OCI-LY1 (cell line): ENCODE results near the gene NGFR.

Experiments
- H2AFZ ChIP-seq: fragments of 200-600 bp; sonication (generic), shearing (Covaris generic); 2 replicates; pipeline ENCODE4 v1.6.0; 2014; ENCODE audit warnings: antibody characterized with exemption, mild to moderate bottlenecking, low read length
- H3F3A ChIP-seq: fragments of 200-600 bp; sonication (generic), shearing (Covaris generic); 2 replicates; pipeline ENCODE4 v1.6.0; 2014; ENCODE audit warnings: mild to moderate bottlenecking, antibody characterized with exemption, low read length, moderate library complexity; ENCODE audit not compliant: insufficient read depth
- H3K27ac ChIP-seq: fragments of 200-600 bp; sonication (generic); 2 replicates; pipeline ENCODE4 v1.5.1; 2014; ENCODE audit warnings: low read length, mixed run types, mild to moderate bottlenecking, low read depth; ENCODE audit not compliant: poor library complexity, severe bottlenecking
- H3K27me3 ChIP-seq: fragments of 200-600 bp; sonication (generic); 2 replicates; pipeline ENCODE4 v1.6.0; 2014; ENCODE audit warnings: antibody characterized with exemption, mild to moderate bottlenecking, low read length, moderate library complexity; ENCODE audit not compliant: insufficient read depth
- H3K36me3 ChIP-seq: fragments of 200-600 bp; sonication (generic); 2 replicates; pipeline ENCODE4 v1.6.1; 2014; ENCODE audit warnings: mild to moderate bottlenecking, antibody characterized with exemption, low read length, moderate library complexity, mixed read lengths; ENCODE audit not compliant: insufficient read depth
- H3K4me1 ChIP-seq: fragments of 200-600 bp; sonication (generic); 2 replicates; pipeline ENCODE4 v1.5.1; 2014; ENCODE audit warnings: mild to moderate bottlenecking, low read length, moderate library complexity; ENCODE audit not compliant: insufficient read depth, severe bottlenecking
- H3K4me2 ChIP-seq: fragments of 200-600 bp; sonication (generic), shearing (Covaris generic); 2 replicates; pipeline ENCODE4 v1.6.1; 2014; ENCODE audit warnings: low read length
- H3K4me3 ChIP-seq: fragments of 200-600 bp; sonication (generic); 2 replicates; pipeline ENCODE4 v1.5.1; 2014; ENCODE audit warnings: low read length, low read depth, mild to moderate bottlenecking, mixed read lengths; ENCODE audit not compliant: poor library complexity, severe bottlenecking
- H3K79me2 ChIP-seq: fragments of 200-600 bp; shearing (Covaris generic); 2 replicates; pipeline ENCODE4 v1.6.1; 2016; ENCODE audit warnings: mixed run types, low read length, mixed read lengths; ENCODE audit not compliant: insufficient read depth
- H3K9ac ChIP-seq: fragments of 200-600 bp; sonication (generic), shearing (Covaris generic); 2 replicates; pipeline ENCODE4 v1.6.1; 2014; ENCODE audit warnings: mild to moderate bottlenecking, low read length, mixed read lengths
- H3K9me2 ChIP-seq: fragments of 200-600 bp; sonication (generic), shearing (Covaris generic); 2 replicates; pipeline ENCODE4 v1.6.1; 2014; ENCODE audit warnings: low read depth, mild to moderate bottlenecking, low read length, mixed read lengths
- H3K9me3 ChIP-seq: fragments of 200-600 bp; shearing (Covaris generic); 2 replicates; pipeline ENCODE4 v1.6.1; 2014; ENCODE audit warnings: low read length, mixed read lengths
- H4K20me1 ChIP-seq: fragments of 200-600 bp; sonication (generic), shearing (Covaris generic); 2 replicates; pipeline ENCODE4 v1.6.0; 2016; ENCODE audit warnings: mild to moderate bottlenecking, low read length; ENCODE audit not compliant: insufficient read depth
- EZH2 ChIP-seq: fragments of 200-600 bp; sonication (generic), shearing (Covaris generic); IDR thresholded peaks from 2 replicates; pipeline ENCODE4 v1.8.0; 2017; ENCODE audit warnings: borderline replicate concordance, mixed run types, mild to moderate bottlenecking, antibody characterized with exemption, low read length, moderate library complexity, mixed read lengths
- TF ChIP-seq, protein P1 (sequence below): fragments of 200-600 bp; sonication (generic), shearing (Covaris generic); IDR thresholded peaks from 2 replicates; pipeline ENCODE4 v1.5.1; 2017; ENCODE audit warnings: mild to moderate bottlenecking, antibody characterized with exemption, low read length, moderate library complexity, mixed read lengths

The NGFR gene

DNA sequence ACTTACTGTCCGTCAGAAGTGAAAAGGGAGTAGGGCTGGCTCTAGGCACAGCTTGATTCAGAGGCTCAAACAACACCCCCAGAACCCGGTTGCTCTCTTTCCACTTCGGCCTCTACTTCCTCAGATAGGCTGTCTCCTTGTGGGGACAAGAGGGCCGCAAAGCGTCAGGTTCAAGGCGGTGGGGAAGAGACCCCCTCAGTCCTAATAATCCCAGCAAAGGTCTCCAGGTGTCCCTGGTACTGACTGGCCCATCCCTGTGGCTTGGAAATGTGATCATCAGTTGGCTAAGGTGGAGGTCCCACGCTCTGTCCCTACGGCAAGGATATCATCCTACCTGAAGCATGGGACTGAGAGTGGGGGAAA, 26.0 kb downstream of the NGFR start:
- H3K4me1 ChIP-seq: peaks cover 8% of the 10 kb centered on the region
- H2AFZ ChIP-seq: no peak overlapping the region
- H3K4me3 ChIP-seq: no peak overlapping the region
- H3K4me2 ChIP-seq: no peak overlapping the region
- no peaks in the 10 kb centered on the region for H3K79me2 ChIP-seq
- H3K9me3 ChIP-seq: no peaks in the 10 kb centered on the region
- H3K27me3 ChIP-seq: 0 out of 2 replicates have a peak, but pooled peaks cover 4% of the 10 kb centered on the region
- no peak for TF ChIP-seq EZH2
- TF ChIP-seq, protein P1, sequence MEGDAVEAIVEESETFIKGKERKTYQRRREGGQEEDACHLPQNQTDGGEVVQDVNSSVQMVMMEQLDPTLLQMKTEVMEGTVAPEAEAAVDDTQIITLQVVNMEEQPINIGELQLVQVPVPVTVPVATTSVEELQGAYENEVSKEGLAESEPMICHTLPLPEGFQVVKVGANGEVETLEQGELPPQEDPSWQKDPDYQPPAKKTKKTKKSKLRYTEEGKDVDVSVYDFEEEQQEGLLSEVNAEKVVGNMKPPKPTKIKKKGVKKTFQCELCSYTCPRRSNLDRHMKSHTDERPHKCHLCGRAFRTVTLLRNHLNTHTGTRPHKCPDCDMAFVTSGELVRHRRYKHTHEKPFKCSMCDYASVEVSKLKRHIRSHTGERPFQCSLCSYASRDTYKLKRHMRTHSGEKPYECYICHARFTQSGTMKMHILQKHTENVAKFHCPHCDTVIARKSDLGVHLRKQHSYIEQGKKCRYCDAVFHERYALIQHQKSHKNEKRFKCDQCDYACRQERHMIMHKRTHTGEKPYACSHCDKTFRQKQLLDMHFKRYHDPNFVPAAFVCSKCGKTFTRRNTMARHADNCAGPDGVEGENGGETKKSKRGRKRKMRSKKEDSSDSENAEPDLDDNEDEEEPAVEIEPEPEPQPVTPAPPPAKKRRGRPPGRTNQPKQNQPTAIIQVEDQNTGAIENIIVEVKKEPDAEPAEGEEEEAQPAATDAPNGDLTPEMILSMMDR: no peak
- no peak overlapping the region for H3K9ac ChIP-seq
- H3K36me3 ChIP-seq: no peaks in the 10 kb centered on the region
- no peaks in the 10 kb centered on the region for H3F3A ChIP-seq
- H4K20me1 ChIP-seq: no peaks in the 10 kb centered on the region
- no peaks in the 10 kb centered on the region for H3K9me2 ChIP-seq
- no peak overlapping the region for H3K27ac ChIP-seq

DNA sequence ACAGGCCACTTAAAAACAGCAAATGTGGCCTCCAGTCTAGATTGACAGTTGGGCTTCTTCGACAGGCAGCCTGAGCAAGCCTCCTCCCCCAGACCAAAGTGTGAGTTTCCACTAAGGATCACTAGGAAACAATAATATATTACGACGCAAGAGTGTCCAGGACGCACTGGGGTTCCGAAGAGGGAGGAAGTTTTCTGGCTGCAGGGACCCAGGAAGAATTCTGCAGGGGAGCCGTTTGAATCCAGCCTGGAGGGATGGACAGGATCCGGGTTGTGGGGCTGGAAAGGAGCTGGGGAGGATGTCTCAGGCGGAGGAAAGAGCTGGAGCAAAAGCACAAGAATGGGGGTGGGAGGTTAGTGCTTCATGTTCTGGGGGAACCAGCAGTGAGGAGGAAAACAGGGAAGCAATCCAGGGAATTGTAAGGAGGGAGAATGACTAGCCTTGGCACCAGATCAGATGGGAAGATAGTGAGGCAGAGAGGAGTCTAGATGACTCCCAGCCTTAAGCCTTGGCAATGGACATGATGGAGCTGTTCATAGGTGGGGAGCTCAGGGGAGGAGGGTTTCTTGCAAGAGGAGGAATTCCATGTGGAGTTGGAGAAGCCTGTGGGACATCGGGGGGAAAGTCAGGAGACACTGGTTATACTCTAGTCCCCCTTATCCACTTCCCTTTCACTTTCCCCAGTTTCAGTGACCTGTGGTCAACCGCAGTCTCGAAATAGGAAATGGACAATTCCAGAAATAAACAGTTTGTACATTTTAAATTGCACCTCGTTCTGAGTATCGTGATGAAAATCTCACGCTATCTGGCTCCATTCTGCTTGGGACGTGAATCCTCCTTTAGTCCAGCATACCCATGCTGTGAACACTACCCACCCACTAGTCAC, 26.6 kb downstream of the NGFR start:
- no peak overlapping the region for H3K27ac ChIP-seq
- H3K4me3 ChIP-seq: no peak overlapping the region

DNA sequence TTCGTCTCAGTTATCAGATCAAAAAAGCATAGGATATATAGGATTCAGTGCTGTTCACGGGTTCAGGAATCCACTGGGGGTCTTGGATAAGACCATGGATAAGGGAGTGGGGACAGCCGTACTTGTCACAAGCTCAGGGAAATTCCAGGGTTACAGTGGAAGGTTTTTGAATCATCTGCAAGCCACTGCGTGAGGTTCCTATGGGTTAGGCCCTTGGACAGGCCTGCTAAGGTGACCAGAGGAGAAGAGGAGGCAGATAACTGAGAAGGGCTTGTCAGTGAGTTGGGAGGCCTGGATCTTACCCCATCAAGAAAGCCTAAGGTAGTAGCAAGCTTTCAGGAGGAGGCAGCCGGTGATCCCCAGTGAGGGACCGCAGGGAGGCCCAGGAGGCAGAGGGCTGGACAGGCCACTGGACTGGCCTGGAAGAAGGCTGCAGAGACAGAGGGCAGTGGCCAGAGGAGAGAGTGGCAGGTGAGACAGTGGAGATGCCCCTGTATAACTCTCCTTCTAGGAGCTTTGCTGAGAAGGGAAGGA, 27.3 kb downstream of the NGFR start:
- TF ChIP-seq, protein P1: no peak
- TF ChIP-seq EZH2: no peak
- no peak overlapping the region for H3K27ac ChIP-seq
- no peaks in the 10 kb centered on the region for H3K79me2 ChIP-seq
- H3K4me3 ChIP-seq: no peak overlapping the region
- H3K4me1 ChIP-seq: peaks cover 8% of the 10 kb centered on the region
- no peak overlapping the region for H3K9ac ChIP-seq
- no peak overlapping the region for H2AFZ ChIP-seq
- no peak overlapping the region for H3K4me2 ChIP-seq
- H3K27me3 ChIP-seq: peaks cover 4% of the 10 kb centered on the region; the same call in 1 of the 2 replicates
- no peaks in the 10 kb centered on the region for H3K36me3 ChIP-seq
- H3F3A ChIP-seq: no peaks in the 10 kb centered on the region
- H3K9me3 ChIP-seq: no peaks in the 10 kb centered on the region
- H4K20me1 ChIP-seq: no peaks in the 10 kb centered on the region
- H3K9me2 ChIP-seq: no peaks in the 10 kb centered on the region

More for the DNA sequence above, 26.6 kb downstream of the NGFR start:
- peaks cover 8% of the 10 kb centered on the region for H3K4me1 ChIP-seq
- 0 out of 2 replicates have a peak, but pooled peaks cover 4% of the 10 kb centered on the region for H3K27me3 ChIP-seq
- H3K79me2 ChIP-seq: no peaks in the 10 kb centered on the region
- TF ChIP-seq, protein P1: no peak
- TF ChIP-seq EZH2: no peak
- H4K20me1 ChIP-seq: no peaks in the 10 kb centered on the region
- no peak overlapping the region for H2AFZ ChIP-seq
- H3K4me2 ChIP-seq: no peak overlapping the region
- H3K36me3 ChIP-seq: no peaks in the 10 kb centered on the region
- H3K9ac ChIP-seq: no peak overlapping the region
- no peaks in the 10 kb centered on the region for H3F3A ChIP-seq
- no peaks in the 10 kb centered on the region for H3K9me3 ChIP-seq
- H3K9me2 ChIP-seq: no peaks in the 10 kb centered on the region
